DMS114 treated with DMSO at 0.1 percent for 48 hours (cell line): ENCODE data around the gene SCRN2.

Experiments
- DNase-seq: peaks from one replicate; lab custom pipeline; 2025; ENCODE audit not compliant: unreplicated experiment; lab: John Stamatoyannopoulos, UW

Gene SCRN2

DNA sequence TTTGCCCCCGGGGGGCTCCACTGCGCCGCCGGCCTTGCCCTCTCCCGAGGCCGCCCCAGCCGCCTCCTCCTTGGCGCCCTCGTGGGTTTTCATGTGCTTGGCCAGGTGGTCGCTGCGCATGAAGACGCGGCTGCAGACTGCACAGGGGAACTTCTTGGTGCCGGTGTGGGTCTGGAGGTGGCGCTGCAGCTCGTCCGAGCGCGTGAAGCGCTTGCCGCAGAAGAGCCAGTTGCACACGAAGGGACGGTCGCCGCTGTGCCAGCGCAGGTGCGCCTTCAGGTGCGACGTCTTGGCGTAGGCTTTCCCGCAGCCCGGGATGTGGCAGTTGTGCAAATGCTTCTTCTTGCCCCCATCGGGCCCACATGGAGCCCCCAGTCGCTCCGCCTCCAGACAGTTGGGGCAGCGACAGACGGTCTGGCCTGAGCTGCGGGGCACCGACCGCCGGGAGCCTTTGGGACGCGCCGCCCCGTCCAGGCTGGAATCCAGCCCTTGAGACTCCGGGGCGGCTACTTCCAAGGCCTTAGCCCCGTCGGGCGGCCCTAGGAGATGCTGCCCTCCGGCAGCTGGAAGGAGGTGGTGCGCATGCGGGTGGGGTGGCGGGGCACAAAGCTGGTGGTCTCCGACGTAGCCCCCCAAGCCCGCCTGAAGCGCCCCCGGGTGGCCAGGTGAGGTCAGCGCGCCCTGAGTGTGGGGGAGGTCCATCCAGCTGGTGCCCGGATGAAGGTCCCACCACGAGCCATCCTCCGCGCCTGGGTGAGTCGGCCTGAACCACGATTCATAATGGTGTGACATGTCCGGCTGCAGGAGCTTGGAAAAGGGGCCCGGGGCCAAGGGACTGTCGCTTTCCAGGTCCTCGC lies 6.5 kb upstream of the SCRN2 start:
- no peak for DNase-seq

DNA sequence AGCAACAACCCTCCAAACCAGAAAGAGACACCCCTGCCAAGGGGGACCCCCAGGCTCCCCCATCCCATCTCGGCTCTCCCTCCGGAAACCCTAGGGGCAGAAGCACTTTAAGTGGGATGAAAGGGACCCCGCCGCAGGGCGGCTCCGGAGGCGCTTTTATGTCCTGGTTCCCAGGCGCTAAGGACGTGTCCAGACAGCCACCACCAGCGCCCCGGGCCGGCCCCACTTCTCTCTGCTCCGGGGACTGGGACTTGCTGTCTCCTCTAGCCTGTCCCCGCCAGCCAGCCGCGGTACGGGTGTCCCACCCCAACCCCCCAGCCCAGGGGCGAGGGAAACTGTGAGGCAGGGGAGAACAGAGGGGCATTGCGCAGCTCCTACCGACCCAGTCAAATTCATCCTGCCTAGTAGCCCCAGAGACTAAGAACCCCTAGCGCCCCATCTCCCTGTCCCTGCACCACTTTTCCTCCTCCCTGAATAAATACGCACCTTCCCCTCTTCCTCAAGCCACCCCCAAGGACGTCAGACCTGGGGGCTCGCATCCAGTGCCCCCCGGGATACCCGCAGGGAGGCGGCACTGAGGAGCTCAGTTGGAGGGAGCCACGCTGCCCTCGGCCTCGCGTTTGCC lies 5.8 kb upstream of the SCRN2 start:
- DNase-seq, result no peak

DNA sequence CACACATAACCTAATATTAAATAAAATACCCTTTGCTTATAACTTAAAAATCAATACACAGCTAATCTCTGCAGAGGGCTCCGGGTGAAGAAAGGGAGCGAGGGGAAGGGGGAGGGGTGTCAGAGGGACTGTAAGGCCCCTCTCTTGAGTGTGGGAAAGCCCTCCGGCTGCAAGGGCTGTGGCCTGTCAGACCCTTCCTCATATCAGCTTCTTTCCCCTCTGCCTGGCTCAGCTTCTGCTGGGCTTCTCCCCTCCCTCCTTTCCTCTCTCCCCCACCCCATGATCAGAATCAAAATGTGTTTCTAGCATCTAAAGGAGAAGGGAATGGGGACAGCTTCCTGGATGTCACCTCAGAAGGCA lies 4.6 kb upstream of the SCRN2 start:
- DNase-seq, result no peak

DNA sequence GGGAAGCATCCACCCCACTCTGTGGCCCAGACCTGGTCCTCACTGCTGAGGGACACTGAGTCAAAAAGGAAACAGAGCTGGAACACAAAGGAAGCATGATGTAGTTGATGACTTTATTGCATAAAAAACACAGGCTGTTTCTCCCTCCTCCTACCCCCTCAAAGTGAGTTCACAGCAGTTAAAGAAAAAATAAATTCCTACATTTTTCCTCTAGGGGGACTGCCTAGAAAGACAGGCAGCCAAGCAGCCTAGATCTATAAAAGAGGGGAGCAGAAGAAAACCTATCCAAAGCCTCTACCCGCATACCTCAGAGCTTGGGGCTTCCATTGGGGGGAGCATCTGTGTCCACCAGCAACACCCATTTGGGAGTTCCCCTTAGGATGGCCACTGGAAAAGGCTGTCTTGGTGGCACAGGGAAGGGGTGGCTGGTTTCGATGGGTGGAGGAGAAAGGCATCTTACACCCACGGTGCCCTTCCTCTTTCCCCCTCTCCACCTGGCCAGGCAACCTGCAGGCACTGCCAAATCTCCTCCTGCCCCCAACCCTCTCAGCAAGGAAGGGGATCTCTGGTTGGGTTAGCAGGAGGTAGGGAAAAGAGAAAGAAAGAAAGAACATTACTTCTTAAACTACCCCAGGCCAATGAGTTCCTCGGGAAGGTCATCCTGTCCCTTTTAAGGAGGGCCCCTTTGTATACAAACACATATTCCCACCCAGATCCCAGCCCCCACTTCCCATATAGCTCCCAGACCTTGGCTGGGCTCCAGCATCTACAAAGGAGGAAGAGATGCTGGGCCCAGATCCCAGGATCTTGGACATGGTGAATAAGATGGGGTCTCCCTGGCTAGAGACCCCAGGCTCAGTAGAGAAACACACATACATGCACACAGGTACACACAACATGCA lies 4.0 kb upstream of the SCRN2 start:
- DNase-seq, result peak; percentile 6

DNA sequence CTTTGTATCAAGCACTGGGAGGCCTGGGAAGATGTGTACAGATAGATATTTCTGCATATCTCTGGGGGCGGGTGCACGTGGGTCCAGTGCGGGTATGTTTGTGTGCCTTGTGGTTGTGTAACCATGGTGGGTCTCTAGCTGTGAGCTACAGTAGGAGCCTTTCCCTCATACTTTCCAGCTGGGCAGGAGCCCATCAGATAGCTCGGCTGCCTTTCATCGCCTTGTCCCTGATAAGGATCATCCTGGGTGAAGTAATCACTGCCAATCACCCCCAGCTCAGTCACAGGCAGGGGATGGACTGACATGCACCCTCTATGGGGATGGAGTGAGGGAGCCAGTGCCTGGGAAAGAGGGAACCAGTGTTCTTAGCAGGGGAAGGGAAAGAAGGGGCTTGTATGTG lies 3.2 kb upstream of the SCRN2 start:
- DNase-seq, result no peak

DNA sequence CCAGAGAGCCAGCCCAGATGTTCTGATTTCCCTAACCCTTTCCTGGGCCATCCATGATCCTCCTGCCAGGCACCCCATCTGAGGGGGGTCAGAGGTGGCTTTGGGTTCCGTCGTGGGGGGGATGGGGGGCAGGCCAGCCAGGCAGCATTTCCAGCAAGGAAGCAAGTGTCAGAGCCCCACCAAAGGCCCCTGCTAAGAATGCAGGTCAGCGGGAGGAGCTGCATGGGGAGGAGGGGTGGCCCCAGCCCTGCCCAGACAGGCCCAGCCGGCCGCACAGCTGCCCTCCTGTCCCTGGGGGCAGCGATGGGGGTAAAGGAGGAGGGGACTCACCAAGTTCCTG lies 2.3 kb upstream of the SCRN2 start:
- DNase-seq, result no peak

DNA sequence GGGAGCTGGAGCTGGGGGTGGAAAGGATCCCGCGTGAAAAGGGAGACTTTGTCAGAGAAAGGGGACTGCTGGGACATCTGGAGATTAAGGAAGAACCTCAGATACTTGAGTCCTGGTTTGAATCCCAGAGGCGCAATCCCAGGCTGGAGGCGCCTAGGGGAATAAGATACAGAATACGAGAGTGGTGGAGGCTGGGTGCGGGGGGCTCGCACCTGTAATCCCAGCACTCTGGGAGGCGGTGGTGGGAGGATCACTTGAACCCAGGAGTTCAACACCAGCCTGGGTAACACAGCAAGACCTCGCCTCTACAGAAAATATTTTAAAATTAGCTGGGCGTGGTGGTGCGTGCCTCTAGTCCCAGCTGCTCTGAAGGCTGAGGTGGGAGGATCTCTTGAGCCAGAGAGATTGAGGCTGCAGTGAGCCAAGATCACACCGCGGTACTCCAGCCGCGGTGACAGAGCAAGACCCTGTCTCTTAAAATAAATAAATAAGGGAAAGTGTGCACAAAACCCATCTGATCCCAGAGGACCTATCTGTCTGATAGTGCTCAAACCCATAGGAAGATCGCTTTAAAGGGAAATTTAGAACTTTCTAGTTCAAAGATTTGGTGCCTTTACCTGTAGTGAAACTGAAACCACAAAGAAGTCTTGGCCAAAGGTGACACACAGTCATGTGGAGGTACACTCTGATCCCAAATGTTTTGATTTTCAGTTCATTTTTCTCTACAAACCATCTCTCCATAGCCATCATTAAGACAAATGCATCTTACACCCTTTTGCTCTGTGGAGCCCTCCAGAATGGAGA lies 617 bp upstream of the SCRN2 start:
- no peak for DNase-seq

DNA sequence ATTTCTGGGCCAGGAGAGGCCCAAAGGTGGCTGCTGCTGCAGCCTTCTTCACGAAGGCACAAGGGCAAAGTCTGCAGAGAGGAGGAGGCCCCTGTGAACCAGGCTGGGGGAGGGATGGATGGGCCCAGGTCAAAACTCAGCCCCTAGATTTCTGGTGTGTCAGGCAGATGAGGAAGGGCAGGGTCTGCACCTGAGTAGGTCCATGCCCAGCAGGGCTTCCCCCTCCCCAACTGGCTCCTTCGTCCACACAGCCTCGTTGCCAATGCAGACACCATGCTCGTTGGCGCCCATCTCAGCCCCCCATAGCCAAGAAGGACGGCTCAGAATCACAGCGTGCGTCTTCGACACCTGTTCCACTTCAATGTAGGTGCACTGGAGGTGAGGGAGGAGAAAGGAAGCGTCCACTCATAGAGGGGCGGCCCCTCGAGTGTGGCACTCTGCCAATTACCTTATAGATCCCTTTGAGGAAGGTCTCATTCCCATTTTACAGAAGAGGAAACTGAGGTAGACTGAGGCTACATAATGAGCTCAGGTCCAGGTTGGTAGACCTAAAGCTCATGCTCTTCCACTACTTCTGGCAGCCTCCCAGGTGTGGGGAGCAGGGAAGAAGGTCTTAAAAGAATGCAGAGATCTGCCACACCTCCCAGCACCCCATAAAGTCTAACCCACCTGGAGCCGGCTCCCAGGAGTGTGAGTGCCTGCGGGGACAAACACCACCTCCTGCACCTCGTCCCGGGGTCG lies 902 bp downstream of the SCRN2 start:
- DNase-seq, result no peak

DNA sequence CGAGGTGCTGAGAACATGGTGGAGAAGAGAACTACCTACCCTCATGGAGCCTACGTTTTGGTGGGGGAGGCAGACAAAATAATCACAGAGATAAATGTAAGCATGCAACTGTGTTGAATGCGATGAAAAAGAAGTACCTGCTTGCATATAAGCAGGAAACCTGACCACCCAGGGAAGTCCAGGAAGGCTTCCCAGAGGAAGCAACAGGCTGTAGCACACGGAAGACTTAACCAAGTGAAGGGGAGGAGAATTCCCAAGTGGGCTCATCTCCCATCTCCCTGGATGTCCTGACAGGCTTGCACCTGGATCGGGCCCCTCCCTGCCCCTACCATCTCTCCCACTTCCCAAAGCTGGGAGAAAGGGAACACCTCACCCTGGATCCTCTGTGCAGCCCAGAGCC lies 2.0 kb downstream of the SCRN2 start:
- DNase-seq, result no peak

DNA sequence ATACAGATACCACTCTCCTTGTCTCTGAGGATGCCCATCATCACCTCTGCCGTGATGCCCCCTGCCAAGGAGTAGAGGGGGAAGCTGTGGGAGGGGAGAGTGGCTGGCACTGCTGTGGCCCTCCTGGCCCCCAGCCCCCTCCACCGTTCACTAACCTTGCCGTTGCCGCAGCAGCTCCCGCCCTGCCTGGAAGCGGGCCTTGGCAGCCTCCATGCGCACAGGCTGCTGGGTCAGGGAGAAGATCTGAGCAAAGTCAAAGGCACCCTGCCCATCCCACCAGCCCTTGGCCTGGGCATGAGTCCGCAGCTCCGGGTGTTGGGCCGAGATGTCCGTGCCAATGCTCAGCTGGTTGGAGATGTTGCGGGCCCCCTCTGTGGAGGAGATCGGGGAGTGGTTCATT lies 2.4 kb downstream of the SCRN2 start:
- no peak for DNase-seq

DNA sequence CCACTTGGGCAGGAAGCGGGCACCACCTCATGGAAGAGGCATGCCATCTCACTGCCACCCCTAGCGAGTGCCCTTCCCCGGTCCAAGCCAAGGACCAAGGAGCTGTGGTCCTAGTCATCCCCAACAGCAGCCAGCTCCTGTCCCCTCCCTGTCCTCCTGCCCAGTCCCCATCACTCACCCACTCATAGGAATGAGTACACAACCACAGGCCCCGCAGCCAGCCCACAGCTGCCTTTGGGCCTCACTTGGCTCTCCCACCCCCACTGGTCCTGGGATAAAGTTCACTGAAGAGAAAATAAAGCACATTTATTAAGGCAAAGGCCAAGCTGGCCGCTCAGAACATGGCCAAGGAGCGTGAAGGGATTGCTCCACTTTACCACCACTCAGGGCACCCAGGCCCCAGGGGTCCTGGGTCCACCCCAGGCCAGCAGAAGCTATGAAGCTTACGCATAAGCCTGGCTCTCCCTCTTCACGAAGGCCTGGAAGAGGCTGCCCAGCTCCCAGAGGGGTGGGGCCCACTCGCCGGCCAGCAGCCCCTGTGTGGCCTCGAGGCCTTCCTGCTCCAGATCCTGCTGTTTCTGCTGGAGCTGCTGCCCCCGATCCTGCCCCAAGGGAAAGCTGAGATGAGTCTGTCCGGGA lies 3.6 kb downstream of the SCRN2 start:
- no peak for DNase-seq

DNA sequence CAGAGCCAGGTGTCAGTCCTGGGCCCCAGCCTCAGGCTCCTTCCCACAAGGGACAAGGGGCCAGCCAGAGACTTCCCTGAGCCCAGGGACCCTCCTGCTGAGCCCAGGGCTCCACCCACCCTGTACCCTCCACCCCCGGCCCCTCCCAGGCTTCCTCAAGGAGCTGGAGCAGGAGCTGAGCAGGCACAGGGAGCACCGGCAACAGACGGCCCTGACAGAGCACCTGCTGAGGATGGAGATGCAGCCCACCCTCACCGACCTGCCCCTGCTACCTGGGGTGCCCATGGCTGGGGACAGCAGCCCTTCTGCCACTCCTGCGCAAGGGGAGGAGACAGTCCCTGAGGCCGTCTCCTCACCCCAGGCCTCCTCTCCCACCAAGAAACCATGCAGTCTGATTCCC lies 4.5 kb downstream of the SCRN2 start:
- DNase-seq, result no peak

DNA sequence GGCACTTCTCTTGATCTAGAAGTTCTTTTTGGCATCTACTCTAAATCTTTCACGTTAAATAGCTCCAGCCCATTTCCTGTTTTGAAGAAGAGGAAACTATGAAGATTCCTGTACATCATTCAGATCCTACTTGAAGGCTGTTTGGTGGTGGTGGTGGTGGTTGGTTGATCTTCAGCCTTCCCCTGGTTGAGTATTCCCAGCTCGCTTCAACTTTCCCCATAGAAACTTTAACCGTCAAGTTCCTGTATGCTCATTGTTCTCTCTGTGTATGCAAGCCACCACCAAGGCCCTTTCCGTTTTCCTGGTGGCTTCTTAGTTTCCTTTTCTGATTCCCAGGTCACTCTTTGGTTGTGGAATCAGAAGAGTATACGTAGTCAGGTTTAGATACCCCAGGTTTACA lies 6.3 kb downstream of the SCRN2 start:
- DNase-seq, result no peak

DNA sequence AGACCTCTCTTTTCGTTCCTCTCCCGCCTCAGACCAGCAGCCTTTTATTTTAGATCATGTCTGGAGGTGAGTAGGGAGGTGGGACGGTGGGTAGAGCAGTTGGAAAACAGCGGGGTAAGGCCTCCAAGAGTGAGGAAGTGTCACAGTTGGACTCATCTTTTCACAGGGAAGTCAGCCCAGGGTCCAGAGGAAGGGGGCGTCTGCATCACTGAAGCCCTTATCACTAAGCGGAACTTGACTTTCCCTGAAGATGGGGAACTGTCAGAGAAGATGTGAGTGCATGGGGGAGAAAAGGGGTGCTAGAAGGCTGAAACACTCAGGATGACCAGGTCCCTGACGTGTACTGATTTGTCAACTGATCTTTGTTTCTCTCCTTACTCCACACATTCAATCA lies 9.1 kb downstream of the SCRN2 start:
- no peak for DNase-seq

DNA sequence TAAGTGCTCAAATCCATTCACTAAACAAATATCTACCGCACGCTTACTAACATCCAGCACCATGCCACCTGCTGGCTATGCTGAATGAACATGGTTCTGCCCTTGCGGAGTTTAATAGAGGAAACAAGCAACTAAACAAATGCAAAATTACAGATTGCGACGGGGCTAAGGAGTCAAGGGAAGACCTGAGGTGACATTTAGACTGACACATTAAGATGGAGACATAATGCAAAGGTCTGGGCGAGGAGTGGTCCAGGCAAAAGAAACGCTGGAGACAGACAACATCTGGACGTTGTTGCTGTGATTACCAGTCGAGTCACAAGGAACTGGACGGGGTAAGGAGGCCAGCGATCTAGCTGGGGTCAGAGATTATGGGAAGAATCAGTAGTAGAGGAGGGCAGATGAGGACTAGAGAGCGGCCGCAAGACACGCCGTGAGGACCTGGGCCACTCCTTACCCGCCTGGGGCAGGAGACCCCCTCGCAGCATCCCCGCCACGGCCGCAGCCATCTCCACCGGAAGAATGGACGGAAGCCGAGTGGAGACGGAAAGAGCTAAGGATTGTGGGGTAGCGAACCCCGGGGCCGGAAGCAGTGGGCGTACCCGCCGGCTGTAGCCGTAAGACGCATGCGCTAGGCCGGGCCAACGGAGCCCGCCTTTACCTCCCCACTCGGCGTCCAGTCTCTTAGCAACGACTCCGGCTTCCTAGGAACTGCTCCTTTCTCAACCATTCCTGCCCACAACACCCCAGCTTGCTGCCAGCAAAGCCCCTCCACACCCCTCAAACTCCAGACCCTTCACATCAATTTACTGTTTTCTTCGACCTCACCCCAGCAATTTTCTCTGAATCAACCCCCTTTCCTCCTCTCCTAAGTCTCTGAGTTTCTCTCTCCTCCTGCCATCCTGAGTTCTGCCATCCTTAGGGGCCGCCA lies 9.8 kb downstream of the SCRN2 start, which contains the start of the genes LRRC46 and MRPL10:
LRRC46 (plus strand) TSS at position 668 of the 931 bp plus-strand sequence. CDS start 320 bp downstream, outside the sequence.
MRPL10 (minus strand) TSS at position 539 of the 931 bp plus-strand sequence; CDS start at position 509, 30 bp downstream.
- DNase-seq, result peak; percentile 90

DNA sequence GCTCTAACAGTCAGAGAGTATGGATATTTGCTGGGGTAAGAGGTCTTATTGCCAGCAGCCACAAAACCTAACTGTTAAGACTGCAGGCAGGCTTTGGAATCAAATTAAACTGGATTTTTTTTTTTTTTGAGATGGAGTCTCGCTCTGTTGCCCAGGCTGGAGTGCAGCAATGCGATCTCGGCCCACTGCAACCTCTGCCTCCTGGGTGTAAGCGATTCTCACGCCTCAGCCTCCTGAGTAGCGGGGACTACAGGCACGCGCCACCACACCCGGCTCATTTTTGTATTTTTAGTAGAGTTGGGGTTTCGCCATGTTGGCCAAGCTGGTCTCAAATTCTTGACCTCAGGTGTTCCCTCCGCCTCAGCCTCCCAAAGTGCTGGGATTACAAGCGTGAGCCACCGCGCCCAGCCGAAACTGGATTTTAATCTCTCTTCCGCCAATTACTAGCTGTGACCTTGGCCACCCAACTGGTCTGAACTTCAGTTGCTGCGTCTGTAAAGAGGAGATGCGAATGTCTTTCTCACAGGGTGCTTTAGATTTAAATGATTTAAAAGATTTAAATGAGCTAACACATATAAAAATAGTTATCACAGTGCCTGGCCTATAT lies 10.6 kb downstream of the SCRN2 start:
- no peak for DNase-seq

DNA sequence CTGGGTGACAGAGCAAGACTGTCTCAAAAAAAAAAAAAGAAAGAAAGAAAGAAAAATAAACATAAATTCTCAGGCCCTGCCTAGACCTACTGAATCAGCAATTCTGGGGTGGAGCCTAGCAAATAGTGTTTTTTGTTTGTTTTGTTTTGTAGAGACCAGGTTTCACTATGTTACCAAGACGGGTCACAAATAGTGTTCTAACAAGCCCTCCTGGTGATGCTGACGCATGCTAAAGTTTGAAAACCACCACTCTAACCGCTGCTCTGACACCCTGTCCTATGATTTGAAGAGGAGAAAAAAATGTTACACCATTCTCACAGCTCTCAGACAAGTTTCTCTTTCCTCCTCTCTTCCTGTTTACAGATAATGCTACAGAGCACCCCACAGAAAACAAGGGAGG lies 11.2 kb downstream of the SCRN2 start:
- no peak for DNase-seq

DNA sequence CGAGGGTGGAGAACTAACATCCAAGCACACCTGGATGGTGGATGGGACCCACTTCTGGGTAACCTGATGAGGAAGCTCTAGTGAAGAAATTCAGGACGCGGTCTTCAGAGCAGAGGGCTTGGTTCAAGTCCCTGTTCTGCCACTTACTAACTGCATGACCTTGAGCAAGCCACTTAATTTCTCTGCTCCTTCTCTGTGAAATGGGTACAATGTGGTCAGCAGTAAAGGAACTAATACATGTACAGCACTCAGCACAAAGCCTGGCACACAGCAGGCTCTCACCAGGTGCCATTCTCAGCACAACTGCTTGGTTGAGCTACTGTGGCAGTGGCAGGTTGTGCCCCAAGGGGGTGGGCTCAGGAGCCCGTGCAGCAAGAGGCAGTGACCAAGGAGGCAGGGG lies 17.6 kb downstream of the SCRN2 start:
- no peak for DNase-seq
